GM12874 (cell line): ENCODE results near the gene XRCC2.

Experiments used
- CTCF ChIP-seq: IDR thresholded peaks from 2 replicates; pipeline ENCODE4 v1.5.1; 2011; ENCODE audit warnings: low read depth, mild to moderate bottlenecking, control low read depth, low read length, moderate library complexity; ENCODE audit not compliant: insufficient read depth

Gene XRCC2

GRCh38 chr7:152654971-152655370 is 21.0 kb downstream of the XRCC2 start:
- no peak for TF ChIP-seq CTCF

GRCh38 chr7:152649220-152649619 is 26.7 kb downstream of the XRCC2 start:
- no peak for TF ChIP-seq CTCF

GRCh38 chr7:152647009-152647408 is 28.9 kb downstream of the XRCC2 start:
- TF ChIP-seq CTCF, result no peak

- TF ChIP-seq CTCF, result no peak
These were observed 31.9 kb downstream of the XRCC2 start for GRCh38 chr7:152643979-152644559.

- no peak for TF ChIP-seq CTCF
These were observed 34.6 kb downstream of the XRCC2 start for GRCh38 chr7:152641384-152641783.

- no peak for TF ChIP-seq CTCF
These were observed 35.1 kb downstream of the XRCC2 start for GRCh38 chr7:152640829-152641228.

GRCh38 chr7:152637920-152638580 is 37.9 kb downstream of the XRCC2 start:
- TF ChIP-seq CTCF, result no peak

- TF ChIP-seq CTCF, result no peak
These were observed 38.8 kb downstream of the XRCC2 start for GRCh38 chr7:152637161-152637560.
